Stomach (tissue), 9 donors: ENCODE results near the gene CRADD. TPM values are rescaled to one million over a fixed set of nuclear protein-coding genes. Genes with fewer than 3 reads are reported as not detected.

ENCODE experiments used
- DNase-seq, 2 donors: peaks; one replicate each; pipeline versions ENCODE4 v3.0.0 to v3.0.0-alpha.2; 2013 to 2019
- H3K27ac ChIP-seq, 5 donors: fragments of 200-600 bp in 4 of 5; sonication (generic) in 4 of 5; one replicate each; pipeline ENCODE4 v1.5.1; 2013 to 2019; ENCODE audit warnings: mild to moderate bottlenecking in 1 of 5, moderate library complexity in 1 of 5
- H3K27me3 ChIP-seq, 3 donors: fragments of 200-600 bp; sonication (generic); one replicate each; pipeline ENCODE4 v1.5.1; 2017 to 2019; ENCODE audit warnings: mixed run types in 1 of 3
- H3K36me3 ChIP-seq, 4 donors: fragments of 200-600 bp; sonication (generic); 1 replicate in 3 of 4; 2 replicates in 1 of 4; pipeline ENCODE4 v1.5.1; 2016 to 2019
- H3K4me1 ChIP-seq, 4 donors: fragments of 200-600 bp; sonication (generic); one replicate each; pipeline ENCODE4 v1.5.1; 2016 to 2019
- H3K4me3 ChIP-seq, 4 donors: fragments of 200-600 bp; sonication (generic) in 3 of 4; one replicate each; pipeline ENCODE4 v1.5.1; 2016 to 2019; ENCODE audit warnings: mild to moderate bottlenecking in 1 of 4
- H3K9me3 ChIP-seq, 4 donors: fragments of 200-600 bp; sonication (generic); one replicate each; pipeline ENCODE4 v1.5.1; 2016 to 2019
- CTCF ChIP-seq, 7 experiments: fragments of 450-650 bp in 4 of 7; fragments of 200-600 bp in 3 of 7; sonication (generic) in 3 of 7; IDR thresholded peaks; one replicate each; pipeline ENCODE4 v1.5.1; 2016 to 2019; ENCODE audit warnings: antibody characterized with exemption in 7 of 7, control low read depth in 2 of 7, mild to moderate bottlenecking in 1 of 7
- EP300 ChIP-seq: sonication (generic); formaldehyde crosslinking; IDR thresholded peaks from one replicate; pipeline ENCODE4 v1.6.1; 2017; ENCODE audit warnings: antibody characterized with exemption
- POLR2A ChIP-seq, 4 donors: fragments of 450-650 bp; IDR thresholded peaks; one replicate each; pipeline ENCODE4 v1.6.1; 2016; ENCODE audit warnings: antibody characterized with exemption in 4 of 4, control low read depth in 2 of 4, mild to moderate bottlenecking in 1 of 4, moderate library complexity in 1 of 4
- POLR2AphosphoS5 ChIP-seq, 3 donors: sonication (generic); formaldehyde crosslinking; IDR thresholded peaks; one replicate each; pipeline ENCODE4 v1.6.1; 2016; ENCODE audit warnings: antibody characterized with exemption in 3 of 3
- WGBS, 5 donors: extraction: QIAGEN DNeasy Blood & Tissue Kit in 3 of 5; methylation state at CpG; one replicate each; pipeline versions ENCODE4 v1.1.5 to v1.1.7; 2013 to 2018; 5-methylcytosine and 5-hydroxymethylcytosine counted together
- intact Hi-C: fragments of 100-400 bp; cut with DNase I; formaldehyde crosslinking; loops from one replicate; pipeline ENCODE4 v1.15.1; 2023; ENCODE audit warnings: low total_unique reads
- polyA plus RNA-seq, 3 donors: library from polyadenylated mRNA; stranded (reverse); fragments of 200-250 nt; gene quantifications; one replicate each; pipeline ENCODE4 v1.2.3, GENCODE V29; 2013
- total RNA-seq, 5 donors: library from RNA; depleted of rRNA; stranded (reverse); fragments of >200 nt; gene quantifications; one replicate each; pipeline versions ENCODE4 v1.1.0 to v1.2.3, GENCODE V29; 2014 to 2016
- donor health status: healthy with polysubstance abuse.
- donor health status: Bipolar disorder and iron deficiency.
- donor health status: healthy.

CRADD gene
- total and polyA plus RNA-seq, 8 donors: 2.3 to 30.9 (median 17.1) TPM

- Histone ChIP-seq H3K36me3 (no peaks in the 10 kb centered on the region), H3K4me1 (no peaks in the 10 kb centered on the region), H3K4me3 (no peak overlapping the region), H3K27me3 (peaks cover 0 to 4% (median 0%) of the 10 kb centered on the region in 3 donors), H3K9me3 (no peaks in the 10 kb centered on the region), H3K27ac (no peak overlapping the region)
- TF ChIP-seq POLR2A (IDR thresholded peaks at IDR 0.05) (no peak), EP300 (no peak), CTCF (IDR thresholded peaks at IDR 0.05) (no peak)
- 93 to 100% (median 96%) methylated on average over 1 of the region's 1 CpG for WGBS, 5 donors
- intact Hi-C loops: no loop called here
- no peak for DNase-seq
Observed at GRCh38 chr12:93642751-93643150, 34.4 kb upstream of the CRADD start.

- Histone ChIP-seq H3K36me3 (no peaks in the 10 kb centered on the region), H3K4me3 (no peak overlapping the region), H3K27ac (no peak overlapping the region), H3K4me1 (no peaks in the 10 kb centered on the region), H3K27me3 (no peaks in the 10 kb centered on the region), H3K9me3 (no peaks in the 10 kb centered on the region)
- TF ChIP-seq EP300: no peak
- no peak for TF ChIP-seq POLR2AphosphoS5 (IDR thresholded peaks at IDR 0.05)
- TF ChIP-seq POLR2A (IDR thresholded peaks at IDR 0.05): no peak
- TF ChIP-seq CTCF (IDR thresholded peaks at IDR 0.05): no peak
- intact Hi-C loops: no loop called here
- 80 to 90% (median 85%) methylated on average over 1 of the region's 1 CpG for WGBS, 5 donors
- DNase-seq: no peak
Observed at GRCh38 chr12:93645702-93646101, 31.5 kb upstream of the CRADD start.

GRCh38 chr12:93650626-93651025 lies 26.5 kb upstream of the CRADD start:
- Histone ChIP-seq H3K27ac (no peak overlapping the region), H3K4me1 (no peaks in the 10 kb centered on the region), H3K27me3 (no peaks in the 10 kb centered on the region), H3K4me3 (no peak overlapping the region), H3K9me3 (no peaks in the 10 kb centered on the region), H3K36me3 (no peaks in the 10 kb centered on the region)
- DNase-seq: no peak
- WGBS, 5 donors: 68 to 88% (median 79%) methylated on average over 1 of the region's 1 CpG
- TF ChIP-seq POLR2A (IDR thresholded peaks at IDR 0.05): no peak
- no peak for TF ChIP-seq CTCF (IDR thresholded peaks at IDR 0.05)
- TF ChIP-seq EP300: no peak
- TF ChIP-seq POLR2AphosphoS5 (IDR thresholded peaks at IDR 0.05): no peak
- intact Hi-C loops: no loop called here

GRCh38 chr12:93653079-93653478 lies 24.1 kb upstream of the CRADD start:
- intact Hi-C loops: no loop called here
- DNase-seq: no peak
- no peak overlapping the region for H3K27ac ChIP-seq
- H3K9me3 ChIP-seq: no peaks in the 10 kb centered on the region
- TF ChIP-seq EP300 (no peak), POLR2AphosphoS5 (IDR thresholded peaks at IDR 0.05) (no peak), CTCF (IDR thresholded peaks at IDR 0.05) (no peak), POLR2A (IDR thresholded peaks at IDR 0.05) (no peak)
- WGBS, 5 donors: 87 to 97% (median 91%) methylated on average over 3 of the region's 3 CpGs
- H3K4me3 ChIP-seq: no peak overlapping the region
- H3K27me3 ChIP-seq: no peaks in the 10 kb centered on the region
- no peaks in the 10 kb centered on the region for H3K36me3 ChIP-seq
- no peaks in the 10 kb centered on the region for H3K4me1 ChIP-seq
